HepG2 (cell line): ENCODE data around the gene AP3D1. TPM values are rescaled to one million over a fixed set of nuclear protein-coding genes. Genes with fewer than 3 reads are reported as not detected.

Source experiments
- ATF3 ChIP-seq: sonication (generic); formaldehyde crosslinking; IDR thresholded peaks from 2 replicates; pipeline ENCODE4 v1.4.0; 2020; ENCODE audit warnings: missing genetic modification reagents
- ATRX ChIP-seq: sonication (generic); formaldehyde crosslinking; IDR thresholded peaks from 2 replicates; pipeline ENCODE4 v1.4.0; 2020; ENCODE audit warnings: missing genetic modification reagents, borderline replicate concordance
- CAMTA2 ChIP-seq: sonication (generic); formaldehyde crosslinking; IDR thresholded peaks from 2 replicates; pipeline ENCODE4 v1.4.0; 2020; ENCODE audit warnings: mild to moderate bottlenecking, missing genetic modification reagents, borderline replicate concordance
- CCDC6 ChIP-seq: sonication (generic); formaldehyde crosslinking; IDR thresholded peaks from 2 replicates; pipeline ENCODE4 v1.8.1; 2022; ENCODE audit warnings: mild to moderate bottlenecking, missing genetic modification reagents, moderate library complexity
- ELF1 ChIP-seq: sonication (generic); formaldehyde crosslinking; IDR thresholded peaks from 2 replicates; pipeline ENCODE4 v1.4.0; 2020; ENCODE audit warnings: missing genetic modification reagents
- ELF3 ChIP-seq: IDR thresholded peaks from 2 replicates; pipeline ENCODE4 v1.6.1; 2016; ENCODE audit warnings: missing genetic modification reagents, missing compliant biosample characterization
- FLYWCH1 ChIP-seq: sonication (generic); formaldehyde crosslinking; IDR thresholded peaks from 2 replicates; pipeline ENCODE4 v1.8.1; 2023; ENCODE audit warnings: mild to moderate bottlenecking, missing genetic modification reagents
- KMT2A ChIP-seq: sonication (generic); formaldehyde crosslinking; IDR thresholded peaks from 2 replicates; pipeline ENCODE4 v1.4.0; 2020; ENCODE audit warnings: missing genetic modification reagents
- KMT2B ChIP-seq: IDR thresholded peaks from 2 replicates; pipeline ENCODE4 v1.6.1; 2016; ENCODE audit warnings: missing genetic modification reagents, missing compliant biosample characterization
- MAZ ChIP-seq, 2 experiments: sonication (generic) in 1 of 2; formaldehyde crosslinking in 1 of 2; IDR thresholded peaks; 2 replicates each; pipeline versions ENCODE4 v1.5.0 to v1.6.1; 2012 to 2020; ENCODE audit warnings: low read depth in 2 of 2, mild to moderate bottlenecking in 2 of 2, borderline replicate concordance in 1 of 2, improper control_type of control experiment in 1 of 2, low read length in 1 of 2, missing genetic modification reagents in 1 of 2, moderate library complexity in 1 of 2
- MIER2 ChIP-seq: IDR thresholded peaks from 2 replicates; pipeline ENCODE4 v1.6.1; 2016; ENCODE audit warnings: missing biosample characterization, missing genetic modification reagents
- MXD4 ChIP-seq: IDR thresholded peaks from 2 replicates; pipeline ENCODE4 v1.6.1; 2016; ENCODE audit warnings: mild to moderate bottlenecking, missing biosample characterization, missing genetic modification reagents
- NFYC ChIP-seq: IDR thresholded peaks from 2 replicates; pipeline ENCODE4 v1.6.1; 2016; ENCODE audit warnings: missing genetic modification reagents, missing compliant biosample characterization
- NRL ChIP-seq: sonication (generic); formaldehyde crosslinking; IDR thresholded peaks from 2 replicates; pipeline ENCODE4 v1.5.0; 2020; ENCODE audit warnings: missing genetic modification reagents, mild to moderate bottlenecking, moderate library complexity, borderline replicate concordance
- POLR2G ChIP-seq: fragments of 200-400 bp; formaldehyde crosslinking; IDR thresholded peaks from 2 replicates; pipeline ENCODE4 v1.6.1; 2018; ENCODE audit warnings: mild to moderate bottlenecking, low read depth, low read length, moderate library complexity
- RAD21 ChIP-seq: fragments of 450-650 bp; formaldehyde crosslinking; IDR thresholded peaks from 2 replicates; pipeline ENCODE4 v1.5.0; 2020; ENCODE audit warnings: mild to moderate bottlenecking
- SRY ChIP-seq: sonication (generic); formaldehyde crosslinking; IDR thresholded peaks from 2 replicates; pipeline ENCODE4 v1.8.0; 2022; ENCODE audit warnings: mild to moderate bottlenecking, missing genetic modification reagents
- TFE3 ChIP-seq: IDR thresholded peaks from 2 replicates; pipeline ENCODE4 v1.6.1; 2016
- ZNF225 ChIP-seq: sonication (generic); formaldehyde crosslinking; IDR thresholded peaks from 2 replicates; pipeline ENCODE4 v1.4.0; 2020; ENCODE audit warnings: mild to moderate bottlenecking, missing genetic modification reagents
- ZNF230 ChIP-seq: sonication (generic); formaldehyde crosslinking; IDR thresholded peaks from 2 replicates; pipeline ENCODE4 v1.4.0; 2020; ENCODE audit warnings: mild to moderate bottlenecking, missing genetic modification reagents
- ZNF24 ChIP-seq: fragments of 450-650 bp; IDR thresholded peaks from 2 replicates; pipeline ENCODE4 v1.6.1; 2017; ENCODE audit warnings: antibody characterized with exemption, mild to moderate bottlenecking
- ZNF276 ChIP-seq: sonication (generic); formaldehyde crosslinking; IDR thresholded peaks from 2 replicates; pipeline ENCODE4 v1.4.0; 2020; ENCODE audit warnings: mild to moderate bottlenecking, low read depth, missing genetic modification reagents
- ZNF333 ChIP-seq: sonication (generic); formaldehyde crosslinking; IDR thresholded peaks from 2 replicates; pipeline ENCODE4 v1.4.0; 2020; ENCODE audit warnings: mild to moderate bottlenecking, missing genetic modification reagents, borderline replicate concordance
- ZNF441 ChIP-seq: sonication (generic); formaldehyde crosslinking; IDR thresholded peaks from 2 replicates; pipeline ENCODE4 v1.7.0; 2021; ENCODE audit warnings: missing genetic modification reagents, borderline replicate concordance
- ZNF563 ChIP-seq: sonication (generic); formaldehyde crosslinking; IDR thresholded peaks from 2 replicates; pipeline ENCODE4 v1.8.0; 2022; ENCODE audit warnings: mild to moderate bottlenecking, moderate library complexity, missing genetic modification reagents
- ZNF567 ChIP-seq: sonication (generic); formaldehyde crosslinking; IDR thresholded peaks from 2 replicates; pipeline ENCODE4 v1.8.1; 2023; ENCODE audit warnings: mild to moderate bottlenecking, missing genetic modification reagents, borderline replicate concordance
- polyA plus RNA-seq, 8 experiments: library from polyadenylated mRNA; depleted of rRNA in 3 of 8; stranded (reverse) in 7 of 8; unstranded in 1 of 8; fragments of >200 nt; fragmentation: Illumina TruSeq in 4 of 8; extraction: Trizol in 4 of 8; gene quantifications; 2 replicates each; pipeline versions ENCODE4 v1.2.1 to v1.2.3, GENCODE V29; 2011 to 2016; ENCODE audit warnings: low read depth in 4 of 8, missing spikeins in 1 of 8, mixed read lengths in 1 of 8; ENCODE audit not compliant: insufficient read depth in 1 of 8
- total RNA-seq, 5 experiments: library from RNA; depleted of rRNA; stranded (reverse); fragments of >200 nt; fragmentation: Illumina TruSeq; extraction: Trizol; gene quantifications; 2 replicates each; pipeline ENCODE4 v1.2.3, GENCODE V29; 2016; ENCODE audit warnings: low read depth in 1 of 5

Gene AP3D1
- total and polyA plus RNA-seq, 2 of the 13 experiments (the other 11 are each of a cell fraction or from before 2014, with no cell fraction given) = 68.0 to 82.6 TPM

- peak; percentile 24; the same call in 1 of the 2 replicates for TF ChIP-seq SRY (CRISPR knock-in tag)
- TF ChIP-seq CAMTA2 = peak; percentile 93; the same call in 1 of the 2 replicates
- TF ChIP-seq ZNF24 = 0 out of 2 replicates have a peak, but pooled peaks have one; percentile 53
- TF ChIP-seq KMT2A (CRISPR knock-in tag) = peak; percentile 65; the same call in 1 of the 2 replicates
- TF ChIP-seq POLR2G = peak; percentile 81
- TF ChIP-seq MIER2 (CRISPR knock-in tag) = no peak
- peak; percentile 81 for TF ChIP-seq ZNF563 (CRISPR knock-in tag)
- 0 out of 2 replicates have a peak, but pooled peaks have one; percentile 5 for TF ChIP-seq CCDC6
- peak; percentile 56; the same call in 1 of the 2 replicates for TF ChIP-seq ZNF225 (CRISPR knock-in tag)
- peak; percentile 83; the same call in 1 of the 2 replicates for TF ChIP-seq ZNF276 (CRISPR knock-in tag)
- no peak for TF ChIP-seq NFYC (CRISPR knock-in tag)
- TF ChIP-seq ATRX = no peak
- TF ChIP-seq ELF3 = peak; percentile 52; the same call in 1 of the 2 replicates
- TF ChIP-seq NRL (CRISPR knock-in tag) = no peak; the same call in 1 of the 2 replicates
- peak; percentile 14; the same call in 1 of the 2 replicates for TF ChIP-seq ELF1 (CRISPR knock-in tag)
- peak; percentile 73 for TF ChIP-seq RAD21 (CRISPR knock-in tag)
- peak; percentile 62; the same call in 1 of the 2 replicates for TF ChIP-seq ZNF441
- TF ChIP-seq ZNF230 = no peak
- 0 out of 2 replicates have a peak, but pooled peaks have one; percentile 44 for TF ChIP-seq TFE3 (CRISPR knock-in tag)
- TF ChIP-seq MAZ (IDR thresholded peaks at IDR 0.05; ENCODE audit: borderline replicate concordance, low read depth, low read length) = peak; percentile 72
- peak; percentile 94 for TF ChIP-seq MAZ (CRISPR knock-in tag; IDR thresholded peaks at IDR 0.05; ENCODE audit: low read depth)
- no peak for TF ChIP-seq FLYWCH1
- TF ChIP-seq KMT2B (CRISPR knock-in tag) = 0 out of 2 replicates have a peak, but pooled peaks have one; percentile 14
- TF ChIP-seq MXD4 (CRISPR knock-in tag) = peak; percentile 25; the same call in 1 of the 2 replicates
- TF ChIP-seq ATF3 = peak; percentile 31
- TF ChIP-seq ZNF567 (CRISPR knock-in tag) = no peak
- TF ChIP-seq ZNF333 (CRISPR knock-in tag) = peak; percentile 99
These were observed 55.3 kb downstream of the AP3D1 start, which contains the start of gene MOB3A (continued) for GRCh38 chr19:2096034-2096479.
